ENCODE measurements around the gene MED16.

GRCh38 chr19:852136-853013 lies 40.6 kb downstream of the MED16 start, which contains the start of gene ELANE:
- TF ChIP-seq CTCF (IDR thresholded peaks at IDR 0.05 in 2 of 3, conservative IDR thresholded peaks at IDR 0.05 in 1 of 3; ENCODE audit: control insufficient read depth in 2 of 3, extremely low read depth in 1 of 3, insufficient read depth in 1 of 3, low read depth in 3 of 3, low read length in 3 of 3), result no peak
- no peak for TF ChIP-seq PML (IDR thresholded peaks at IDR 0.05; ENCODE audit: low read length)
- no peak for TF ChIP-seq MXI1 (IDR thresholded peaks at IDR 0.05; ENCODE audit: low read depth, low read length)
- no peak for TF ChIP-seq POLR2A (IDR thresholded peaks at IDR 0.05; ENCODE audit: low read depth, low read length)
- TF ChIP-seq EP300 (IDR thresholded peaks at IDR 0.05; ENCODE audit: borderline replicate concordance in 1 of 2, control insufficient read depth in 1 of 2, low read depth in 2 of 2, low read length in 2 of 2), result no peak
- no peak for TF ChIP-seq MAX (IDR thresholded peaks at IDR 0.05; ENCODE audit: low read depth, low read length)
- TF ChIP-seq MYB (IDR thresholded peaks at IDR 0.05; ENCODE audit: borderline replicate concordance, low read depth, low read length), result no peak
- TF ChIP-seq ZNF207 (IDR thresholded peaks at IDR 0.05; ENCODE audit: borderline replicate concordance), result no peak
- TF ChIP-seq POLR2AphosphoS5 (IDR thresholded peaks at IDR 0.05; ENCODE audit: low read length), result no peak
- TF ChIP-seq IRF5 (IDR thresholded peaks at IDR 0.05; ENCODE audit: borderline replicate concordance), result no peak
- TF ChIP-seq ASH2L (IDR thresholded peaks at IDR 0.05; ENCODE audit: borderline replicate concordance, low read depth), result no peak
